HCT116 (cell line): ENCODE measurements around the gene SRGAP1. TPM values are rescaled to one million over a fixed set of nuclear protein-coding genes. Genes with fewer than 3 reads are reported as not detected.

ENCODE experiments used
- ATAC-seq: fragments of 200-7000 bp; cut with Tn5 transposase; 2 replicates; pipeline ENCODE4 v1.9.1; 2020; ENCODE audit warnings: mild to moderate bottlenecking, moderate library complexity
- BruUV-seq: library from RNA; stranded (reverse); fragments of 400-500 nt; replicated peaks from 2 replicates; lab custom pipeline; 2021; lab: Mats Ljungman, UMichigan
- CTCF ChIA-PET: fragments of 300-600 bp; sonication (Branson Sonifier 250); formaldehyde crosslinking; loops from one replicate; lab custom pipeline; 2021; ENCODE audit warnings: antibody characterized with exemption; lab: Charles Lee
- POLR2A ChIA-PET: fragments of 300-600, 350-600 bp; sonication (Branson Sonifier 250); formaldehyde crosslinking; loops from one replicate; lab custom pipeline; 2021; ENCODE audit warnings: antibody characterized with exemption; lab: Charles Lee
- RAD21 ChIA-PET, 2 experiments: fragments of 300-600 bp; sonication (Branson Sonifier 250); formaldehyde crosslinking; loops; one replicate each; lab custom pipeline; 2023; ENCODE audit warnings: low total read pairs in 2 of 2; ENCODE audit not compliant: uncharacterized antibody in 2 of 2, unreplicated experiment in 2 of 2, low non-redundant PET in 1 of 2; lab: Charles Lee
- DNase-seq: peaks from one replicate; pipeline ENCODE4 v3.0.0-alpha.2; 2010; ENCODE audit warnings: low read depth, low spot score
- H2AFZ ChIP-seq: fragments of 200-600 bp; shearing (Covaris generic), sonication (generic); 2 replicates; pipeline ENCODE4 v1.6.1; 2017; ENCODE audit warnings: low read depth, mixed run types, mixed read lengths, antibody characterized with exemption, low read length; ENCODE audit not compliant: poor library complexity, severe bottlenecking
- H3K27ac ChIP-seq: 2 replicates; pipeline ENCODE4 v1.5.1; 2012; ENCODE audit warnings: low read depth, low read length
- H3K27me3 ChIP-seq: fragments of 200-600 bp; sonication (generic); 2 replicates; pipeline ENCODE4 v1.6.1; 2016; ENCODE audit warnings: mixed run types, low read length, mixed read lengths; ENCODE audit not compliant: insufficient read depth
- H3K36me3 ChIP-seq, 2 experiments: fragments of 200-500 bp in 1 of 2; fragments of 200-600 bp in 1 of 2; sonication (Bioruptor generic) in 1 of 2; sonication (generic) in 1 of 2; 2 replicates each; pipeline versions ENCODE4 v1.5.1 to v1.6.1; 2014 to 2016; ENCODE audit warnings: low read length in 2 of 2, inconsistent platforms in 1 of 2, mixed read lengths in 1 of 2, mixed run types in 1 of 2; ENCODE audit not compliant: insufficient read depth in 2 of 2, control insufficient read depth in 1 of 2
- H3K4me1 ChIP-seq, 2 experiments: fragments of 200-600 bp in 1 of 2; sonication (generic) in 1 of 2; 2 replicates each; pipeline versions ENCODE4 v1.5.1 to v1.6.1; 2012 to 2017; ENCODE audit warnings: low read length in 2 of 2, inconsistent platforms in 1 of 2, mild to moderate bottlenecking in 1 of 2, mixed read lengths in 1 of 2, mixed run types in 1 of 2, moderate library complexity in 1 of 2; ENCODE audit not compliant: insufficient read depth in 2 of 2, control insufficient read depth in 1 of 2
- H3K4me2 ChIP-seq: fragments of 200-600 bp; sonication (generic); 2 replicates; pipeline ENCODE4 v1.6.1; 2017; ENCODE audit warnings: mixed run types, low read length, mixed read lengths
- H3K4me3 ChIP-seq, 2 experiments: fragments of 200-600 bp in 1 of 2; sonication (generic) in 1 of 2; replicated peaks in 1 of 2; 2 replicates each; pipeline ENCODE4 v1.5.1; 2011 to 2016; ENCODE audit warnings: low read length in 2 of 2, control low read depth in 1 of 2, low read depth in 1 of 2, mild to moderate bottlenecking in 1 of 2, mixed read lengths in 1 of 2, mixed run types in 1 of 2
- H3K79me2 ChIP-seq: fragments of 200-600 bp; sonication (generic); 2 replicates; pipeline ENCODE4 v1.6.1; 2017; ENCODE audit warnings: mild to moderate bottlenecking, mixed run types, low read length, moderate library complexity, mixed read lengths; ENCODE audit not compliant: insufficient read depth
- H3K9ac ChIP-seq: fragments of 200-600 bp; sonication (generic); 2 replicates; pipeline ENCODE4 v1.6.1; 2016; ENCODE audit warnings: low read length, mixed read lengths
- H3K9me2 ChIP-seq: fragments of 200-600 bp; sonication (generic), shearing (Covaris generic); 2 replicates; pipeline ENCODE4 v1.6.1; 2017; ENCODE audit warnings: mixed run types, mild to moderate bottlenecking, moderate library complexity; ENCODE audit not compliant: insufficient read depth
- H3K9me3 ChIP-seq, 2 experiments: fragments of 200-500 bp in 1 of 2; fragments of 200-600 bp in 1 of 2; sonication (Bioruptor generic) in 1 of 2; sonication (generic) in 1 of 2; 2 replicates each; pipeline ENCODE4 v1.6.1; 2014 to 2017; ENCODE audit warnings: low read length in 2 of 2, mixed read lengths in 2 of 2, inconsistent platforms in 1 of 2, low read depth in 1 of 2, mild to moderate bottlenecking in 1 of 2, mixed run types in 1 of 2, moderate library complexity in 1 of 2; ENCODE audit not compliant: control insufficient read depth in 1 of 2, insufficient read depth in 1 of 2
- H4K20me1 ChIP-seq: fragments of 200-600 bp; sonication (generic), shearing (Covaris generic); 2 replicates; pipeline ENCODE4 v1.6.1; 2017; ENCODE audit warnings: mixed run types, mild to moderate bottlenecking, moderate library complexity; ENCODE audit not compliant: insufficient read depth
- CEBPB ChIP-seq: IDR thresholded peaks from 2 replicates; pipeline ENCODE4 v1.6.1; 2012; ENCODE audit warnings: low read depth
- EZH2phosphoT487 ChIP-seq: fragments of 200-600 bp; IDR thresholded peaks from 2 replicates; pipeline ENCODE4 v1.6.1; 2018; ENCODE audit warnings: antibody characterized with exemption, borderline replicate concordance
- FOSL1 ChIP-seq: IDR thresholded peaks from 2 replicates; pipeline ENCODE4 v1.6.1; 2012; ENCODE audit warnings: low read depth
- JUND ChIP-seq: IDR thresholded peaks from 2 replicates; pipeline ENCODE4 v1.6.1; 2012
- SRF ChIP-seq: IDR thresholded peaks from 2 replicates; pipeline ENCODE4 v1.6.1; 2012; ENCODE audit warnings: low read depth
- ZBTB33 ChIP-seq: IDR thresholded peaks from 2 replicates; pipeline ENCODE4 v1.6.1; 2011; ENCODE audit warnings: mild to moderate bottlenecking, low read length, moderate library complexity; ENCODE audit not compliant: insufficient replicate concordance; ENCODE audit errors: extremely low read depth
- ZNF274 ChIP-seq: fragments of 200-500 bp; sonication (Bioruptor generic); IDR thresholded peaks from 2 replicates; pipeline ENCODE4 v1.6.1; 2014; ENCODE audit warnings: mild to moderate bottlenecking, low read depth, low read length, inconsistent platforms
- intact Hi-C: fragments of 100-400 bp; cut with micrococcal nuclease; formaldehyde crosslinking; loops from 2 replicates; pipeline ENCODE4 v1.10.0; 2022
- total RNA-seq: library from RNA; stranded (reverse); gene quantifications from one replicate; pipeline ENCODE4 v1.2.1, GENCODE V29; 2021; ENCODE audit not compliant: unreplicated experiment

The SRGAP1 gene
- total RNA-seq, 1 experiment from 2014 or later = 16.6 TPM

DNA sequence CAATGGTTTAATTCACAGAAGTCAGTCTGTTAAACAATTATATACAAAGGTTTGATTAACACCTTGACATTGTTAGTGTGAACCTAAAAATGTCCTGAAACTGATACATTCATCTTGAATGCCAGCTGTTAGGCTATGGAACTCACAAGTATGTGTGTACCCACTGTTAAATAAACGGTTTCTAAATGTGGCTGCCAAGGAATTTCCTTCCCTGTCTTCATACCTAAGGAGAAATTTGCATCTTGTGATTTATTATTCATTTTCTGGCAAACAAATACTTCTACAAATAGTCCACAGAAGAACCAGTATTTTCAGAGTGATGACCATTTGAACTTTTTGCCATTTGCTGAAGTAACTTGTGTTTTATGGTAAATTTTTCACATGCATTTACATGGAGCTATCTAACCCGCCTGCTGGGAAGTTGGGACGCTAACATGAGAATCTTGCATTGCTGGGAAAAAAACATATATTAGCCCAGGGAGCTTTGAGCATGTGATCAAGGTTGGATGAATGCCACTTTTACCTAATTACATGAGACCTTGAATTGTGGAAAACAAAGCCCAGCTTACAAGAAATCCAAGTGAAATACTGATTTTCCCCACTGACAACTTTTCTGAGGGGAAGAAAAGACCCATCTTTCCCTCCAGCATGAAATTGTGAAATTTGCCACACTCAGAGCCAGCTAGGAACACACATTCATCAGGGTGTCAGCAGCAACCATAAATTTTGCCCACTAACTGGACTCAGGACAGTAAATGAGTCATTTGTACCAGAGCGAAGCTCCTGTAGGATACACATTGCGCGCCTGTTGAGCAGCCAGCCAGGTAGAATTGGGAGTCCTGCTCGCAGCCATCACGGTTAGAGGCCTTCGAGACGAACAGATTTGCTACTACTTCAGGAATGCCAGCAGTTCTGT, 259.6 kb downstream of the SRGAP1 start:
- Histone ChIP-seq H3K4me1 (peaks cover 8 to 21% of the 10 kb centered on the region in 2 experiments), H3K4me3 (no peak overlapping the region), H3K27me3 (no peaks in the 10 kb centered on the region), H3K9me3 (no peaks in the 10 kb centered on the region), H3K9ac (no peak overlapping the region), H3K36me3 (0 out of 4 replicates have a peak, but pooled peaks cover 0 to 4% of the 10 kb centered on the region in 2 experiments), H3K9me2 (no peaks in the 10 kb centered on the region), H3K79me2 (no peaks in the 10 kb centered on the region), H3K27ac (no peak overlapping the region), H2AFZ (no peak overlapping the region), H3K4me2 (peak overlapping the region; percentile 26; the same call in 1 of the 2 replicates), H4K20me1 (no peaks in the 10 kb centered on the region)
- no peak for DNase-seq
- no peak; the same call in 1 of the 2 replicates for ATAC-seq
- TF ChIP-seq FOSL1 = peak; percentile 61
- peak; percentile 35; the same call in 1 of the 2 replicates for TF ChIP-seq JUND
- peak; percentile 51 for TF ChIP-seq CEBPB
- no peak for TF ChIP-seq EZH2phosphoT487
- no peak for TF ChIP-seq ZNF274
- TF ChIP-seq ZBTB33 = no peak
- no peak for TF ChIP-seq SRF
- ChIA-PET RAD21 (no interaction called here), POLR2A (interaction anchor here (0.6 kb wide), 1 partner anchor 1969 kb away, joined by 4 read pairs; no protein-coding TSS in a partner anchor), CTCF (no interaction called here)
- intact Hi-C loops = no loop called here
- no TSS peak for BruUV-seq
